GM13976 (cell line): Measurements from ENCODE around the gene JAKMIP1.

Experiments used
- DNase-seq: peaks from one replicate; pipeline ENCODE4 v3.0.0; 2012; ENCODE audit warnings: low spot score
- in situ Hi-C: fragments of 300-500 bp; cut with MboI; formaldehyde crosslinking; loops from one replicate; pipeline ENCODE4 v1.12.0; 2022; ENCODE audit warnings: low sequenced_read_pairs, mixed read lengths, inconsistent platforms; ENCODE audit not compliant: unreplicated experiment
- TF ChIP-seq, protein P1 (sequence below): IDR thresholded peaks from 2 replicates; pipeline ENCODE4 v1.5.1; 2012; ENCODE audit warnings: borderline replicate concordance, mild to moderate bottlenecking; ENCODE audit not compliant: insufficient read depth; ENCODE audit errors: extremely low read depth, missing control alignments, control extremely low read depth

JAKMIP1 gene

DNA sequence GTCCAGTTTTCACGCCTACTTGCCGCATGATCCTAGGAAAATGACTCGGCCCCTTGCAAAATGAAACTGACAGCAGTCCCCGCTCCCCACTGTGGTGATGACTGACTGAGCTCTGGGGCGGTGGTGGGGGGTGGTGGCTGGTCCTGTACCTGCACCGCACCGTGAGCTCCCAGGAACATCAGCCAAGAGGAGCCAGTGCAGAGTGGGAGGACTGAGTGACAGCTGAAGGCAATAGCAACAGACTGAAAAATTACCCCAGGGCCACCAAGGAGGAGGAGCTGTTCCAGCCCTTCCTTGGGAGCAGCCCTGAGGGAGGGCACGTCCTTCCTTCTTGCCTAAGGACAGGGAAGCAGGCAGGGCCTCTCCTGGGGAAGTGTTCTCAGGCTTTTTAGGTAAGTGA, 179.7 kb downstream of the JAKMIP1 start:
- in situ Hi-C loops = no loop called here

DNA sequence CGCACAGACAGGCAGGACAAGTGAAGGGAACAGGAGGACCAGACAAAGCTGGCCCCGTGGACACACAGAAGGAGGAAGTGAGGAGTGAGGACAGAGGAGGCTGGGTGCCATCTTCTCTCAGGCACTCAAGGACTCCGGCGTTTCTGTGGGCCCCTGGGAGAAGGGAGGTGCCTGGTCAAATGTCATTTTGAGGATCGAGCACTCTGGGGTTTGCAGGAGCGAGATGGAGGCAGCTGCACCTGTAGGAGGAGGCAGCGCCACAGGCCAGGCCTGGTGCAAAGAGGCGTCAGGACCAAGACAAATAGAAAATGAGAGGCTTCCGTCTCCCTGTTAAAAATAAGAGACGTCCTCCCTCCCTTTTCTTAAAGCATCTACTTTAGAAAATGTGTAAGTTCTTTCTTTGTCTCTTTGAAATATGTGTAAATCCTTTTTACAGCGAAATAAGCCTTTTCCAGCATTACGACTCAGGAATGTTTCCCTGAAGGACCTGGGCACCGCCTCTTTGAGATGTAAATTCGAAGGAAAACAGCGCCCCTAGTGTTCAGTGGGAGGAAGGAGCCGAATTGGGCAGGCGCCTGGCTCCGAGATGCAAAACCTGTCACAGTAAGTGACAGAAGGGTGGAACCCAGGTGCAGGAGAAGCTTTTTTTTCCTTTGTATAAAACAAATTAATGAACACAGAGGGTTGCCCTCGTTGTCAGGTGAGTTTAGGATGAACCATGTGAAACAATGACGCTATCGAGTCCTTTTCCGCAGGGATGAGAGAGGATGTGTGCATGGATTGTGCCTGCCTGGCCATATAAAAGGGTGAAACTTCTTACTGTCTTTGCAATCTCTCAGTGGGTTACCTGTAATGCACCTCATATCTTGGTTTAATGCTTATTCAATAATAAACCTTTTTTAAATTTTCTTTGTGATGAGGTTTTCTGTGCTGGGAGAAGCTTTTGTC, 180.8 kb downstream of the JAKMIP1 start:
- peak; percentile 76 for DNase-seq
- in situ Hi-C loops = no loop called here
- TF ChIP-seq, protein P1, sequence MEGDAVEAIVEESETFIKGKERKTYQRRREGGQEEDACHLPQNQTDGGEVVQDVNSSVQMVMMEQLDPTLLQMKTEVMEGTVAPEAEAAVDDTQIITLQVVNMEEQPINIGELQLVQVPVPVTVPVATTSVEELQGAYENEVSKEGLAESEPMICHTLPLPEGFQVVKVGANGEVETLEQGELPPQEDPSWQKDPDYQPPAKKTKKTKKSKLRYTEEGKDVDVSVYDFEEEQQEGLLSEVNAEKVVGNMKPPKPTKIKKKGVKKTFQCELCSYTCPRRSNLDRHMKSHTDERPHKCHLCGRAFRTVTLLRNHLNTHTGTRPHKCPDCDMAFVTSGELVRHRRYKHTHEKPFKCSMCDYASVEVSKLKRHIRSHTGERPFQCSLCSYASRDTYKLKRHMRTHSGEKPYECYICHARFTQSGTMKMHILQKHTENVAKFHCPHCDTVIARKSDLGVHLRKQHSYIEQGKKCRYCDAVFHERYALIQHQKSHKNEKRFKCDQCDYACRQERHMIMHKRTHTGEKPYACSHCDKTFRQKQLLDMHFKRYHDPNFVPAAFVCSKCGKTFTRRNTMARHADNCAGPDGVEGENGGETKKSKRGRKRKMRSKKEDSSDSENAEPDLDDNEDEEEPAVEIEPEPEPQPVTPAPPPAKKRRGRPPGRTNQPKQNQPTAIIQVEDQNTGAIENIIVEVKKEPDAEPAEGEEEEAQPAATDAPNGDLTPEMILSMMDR = peak; percentile 66

More for the DNA sequence above, 179.7 kb downstream of the JAKMIP1 start:
- TF ChIP-seq, protein P1 = no peak
- no peak for DNase-seq

DNA sequence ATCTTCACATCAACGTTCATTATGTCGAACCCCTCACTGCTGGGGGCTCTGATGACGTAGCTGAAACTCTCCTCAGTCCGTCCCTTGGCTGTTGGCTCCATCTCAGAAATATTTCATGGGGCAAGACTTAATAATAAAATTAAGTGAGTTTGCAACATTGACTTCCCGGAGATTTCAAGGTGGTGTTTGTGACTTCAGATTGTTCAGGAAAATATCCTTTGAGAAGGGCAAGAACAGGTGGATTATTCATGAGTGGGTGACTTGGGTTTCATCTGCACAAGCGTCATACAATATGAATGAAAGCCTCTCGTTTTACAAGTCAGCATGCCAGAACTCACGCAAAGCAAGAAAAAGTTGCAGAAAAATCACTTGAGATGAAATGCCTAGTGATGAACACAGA, 182.0 kb downstream of the JAKMIP1 start, which contains the start of gene C4orf50:
TSS of gene C4orf50 (minus strand) at position 101 of the 400 bp plus-strand sequence.
- in situ Hi-C loops = no loop called here
- DNase-seq = no peak

DNA sequence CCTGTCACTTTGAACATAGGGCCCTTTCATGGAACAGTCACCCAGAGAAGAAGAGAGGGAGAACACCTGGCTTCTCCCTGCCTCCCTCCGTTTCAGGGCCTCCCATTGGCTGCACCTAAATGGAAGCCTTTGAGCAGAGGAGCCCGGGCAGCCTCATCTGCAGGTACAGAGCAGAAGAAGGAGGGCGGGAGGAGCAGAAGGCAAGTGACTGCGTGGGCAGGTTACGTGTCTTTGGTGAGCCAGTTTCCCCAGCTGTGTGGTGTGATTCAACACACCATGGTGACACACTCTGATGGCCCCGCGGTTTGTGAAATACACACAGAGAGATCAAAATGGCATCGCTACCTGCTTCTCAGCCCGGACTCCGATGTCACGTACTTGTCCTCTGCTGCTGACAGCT, 182.5 kb downstream of the JAKMIP1 start:
- TF ChIP-seq, protein P1 = no peak
- no peak for DNase-seq
- in situ Hi-C loops = no loop called here

More for the DNA sequence above, 182.0 kb downstream of the JAKMIP1 start, which contains the start of gene C4orf50:
- TF ChIP-seq, protein P1 = no peak

DNA sequence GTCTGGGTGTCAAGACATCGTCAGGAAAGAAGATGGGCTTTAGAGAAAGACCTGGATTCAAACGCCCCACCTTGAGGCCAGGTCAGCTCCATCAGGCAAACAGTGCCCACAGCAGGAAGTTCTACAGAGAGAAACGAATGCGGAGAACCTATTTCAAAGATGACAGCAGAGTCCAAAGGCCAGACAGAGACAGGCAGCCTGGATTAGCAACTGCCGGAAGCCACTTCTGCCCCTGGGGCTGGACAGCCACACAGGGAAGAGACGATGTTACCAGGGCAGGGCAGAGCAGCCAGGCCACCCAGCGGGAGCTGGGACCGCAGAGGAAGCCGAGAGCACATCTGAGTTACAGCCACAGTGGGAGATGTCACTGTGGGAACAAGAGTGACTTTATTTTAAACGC, 183.3 kb downstream of the JAKMIP1 start:
- DNase-seq = no peak
- TF ChIP-seq, protein P1 = no peak

DNA sequence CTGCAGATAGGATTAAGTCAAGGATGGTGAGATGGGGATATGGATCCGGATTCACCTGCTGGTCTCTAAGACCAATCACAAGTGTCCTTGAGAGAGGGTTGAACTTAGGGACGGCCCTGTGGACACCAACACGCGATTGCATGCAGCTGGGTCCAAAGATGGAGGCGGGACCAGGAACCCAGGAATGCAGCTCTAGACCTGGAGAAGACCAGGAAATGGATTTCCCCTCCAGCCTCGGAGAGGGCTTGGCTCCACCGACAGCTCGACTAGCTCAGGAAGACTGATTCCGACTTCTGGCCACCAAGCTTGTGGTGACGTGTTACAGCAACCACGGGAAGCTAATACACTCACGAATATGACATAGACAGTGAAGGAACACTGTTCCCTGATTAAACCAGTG, 186.8 kb downstream of the JAKMIP1 start:
- no peak for DNase-seq
- in situ Hi-C loops = no loop called here
- TF ChIP-seq, protein P1 = no peak

More for the DNA sequence above, 183.3 kb downstream of the JAKMIP1 start:
- in situ Hi-C loops = no loop called here
